ENCODE measurements around the gene MTMR11. TPM values are rescaled to one million over a fixed set of nuclear protein-coding genes. Genes with fewer than 3 reads are reported as not detected.
A peak's percentile ranks its signal among the peaks of the same experiment; 100 is the strongest.

Gene MTMR11
- total and polyA plus RNA-seq, 9 of the 15 experiments (the other 6 are each of a cell fraction or from before 2014, with no cell fraction given) = 0.09 to 1.6 (median 0.51) TPM

- TF ChIP-seq MGA (IDR thresholded peaks at IDR 0.05) = peak; percentile 24
- TF ChIP-seq NELFE (IDR thresholded peaks at IDR 0.05; ENCODE audit: insufficient read depth, insufficient read length) = peak; percentile 64
- TF ChIP-seq MLX (CRISPR knock-in tag; conservative IDR thresholded peaks at IDR 0.05) = peak; percentile 15 to 95; a peak in 2 of 4 replicates
- TF ChIP-seq PHF20 (IDR thresholded peaks at IDR 0.05; ENCODE audit: partially characterized antibody) = peak; percentile 35
- 0 out of 2 replicates have a peak, but pooled peaks have one; percentile 2 for TF ChIP-seq ZNF589 (CRISPR knock-in tag; IDR thresholded peaks at IDR 0.05; ENCODE audit: low read depth)
- no peak for TF ChIP-seq ATF3 (IDR thresholded peaks at IDR 0.05)
- peak; percentile 82; the same call in 1 of the 2 replicates for TF ChIP-seq ATF3 (CRISPR knock-in tag; conservative IDR thresholded peaks at IDR 0.05)
- peak; percentile 63 for TF ChIP-seq ATF7 (IDR thresholded peaks at IDR 0.05)
- no peak for TF ChIP-seq FUS (optimal IDR thresholded peaks at IDR 0.05; ENCODE audit: low read depth, low read length)
- TF ChIP-seq NKRF (IDR thresholded peaks at IDR 0.05; ENCODE audit: borderline replicate concordance) = peak; percentile 29; the same call in 1 of the 2 replicates
- no peak for TF ChIP-seq TFAM (CRISPR knock-in tag; conservative IDR thresholded peaks at IDR 0.05)
Observed at GRCh38 chr1:149886396-149887195, 50.1 kb downstream of the MTMR11 start (continued).

All from K562 (cell line).